ENCODE measurements around the gene RAVER2. TPM values are rescaled to one million over a fixed set of nuclear protein-coding genes. Genes with fewer than 3 reads are reported as not detected.

Gene RAVER2
- total RNA-seq, 1 experiment from 2014 or later = 13.3 TPM

DNA sequence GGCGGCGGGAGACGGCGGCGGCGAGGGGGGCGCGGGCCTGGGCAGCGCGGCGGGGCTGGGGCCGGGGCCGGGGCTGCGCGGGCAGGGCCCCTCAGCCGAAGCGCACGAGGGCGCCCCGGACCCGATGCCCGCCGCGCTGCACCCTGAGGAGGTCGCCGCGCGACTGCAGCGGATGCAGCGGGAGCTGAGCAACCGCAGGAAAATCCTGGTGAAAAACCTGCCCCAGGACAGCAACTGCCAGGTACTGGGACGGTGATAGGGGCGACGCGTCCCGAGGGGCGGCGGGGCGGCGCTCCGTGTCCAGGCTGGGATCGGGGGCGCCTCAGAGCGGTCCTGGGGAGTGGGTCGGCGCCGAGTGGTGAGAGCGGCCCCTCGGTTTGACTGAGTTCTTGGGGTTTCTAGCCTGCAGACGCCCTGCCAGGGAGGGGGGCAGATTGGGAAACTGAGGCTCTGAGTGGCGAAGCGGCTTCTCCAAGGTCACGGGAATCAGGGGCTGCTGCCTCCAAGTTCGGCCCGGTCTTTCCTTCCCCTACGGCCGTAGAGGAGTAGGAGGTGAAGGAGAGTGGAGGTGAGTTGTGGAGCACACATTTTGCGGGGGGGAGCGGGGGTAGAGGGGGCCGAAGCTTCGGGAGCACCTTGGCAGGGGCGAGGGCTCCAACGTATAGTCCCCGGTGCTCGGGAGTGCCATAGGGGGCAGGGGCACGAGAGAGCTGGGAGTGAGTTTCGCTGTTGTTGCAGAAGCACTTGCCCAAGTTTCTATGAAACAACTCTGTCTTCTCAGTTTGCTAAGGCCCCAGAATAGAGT, 508 bp downstream of the RAVER2 start:
- Histone ChIP-seq H2BK15ac (ENCODE audit: low read depth, low read length) (no peak overlapping the region), H2BK20ac (ENCODE audit: low read depth, low read length, poor library complexity, severe bottlenecking) (no peak overlapping the region), H4K20me1 (ENCODE audit: control insufficient read depth, insufficient read depth, insufficient read length) (no peaks in the 10 kb centered on the region), H3K79me1 (ENCODE audit: insufficient read depth, low read depth, low read length, poor library complexity, severe bottlenecking) (no peaks in the 10 kb centered on the region), H4K5ac (ENCODE audit: insufficient read length, low read depth, low read length) (peak overlapping the region; percentile 68), H3K4ac (ENCODE audit: low read depth, low read length) (no peak overlapping the region), H2BK5ac (ENCODE audit: insufficient read length, low read length) (no peak overlapping the region), H2BK12ac (ENCODE audit: insufficient read length, low read depth, low read length) (no peak overlapping the region), H2AK5ac (ENCODE audit: insufficient read length, low read length) (no peak overlapping the region), H3K56ac (ENCODE audit: insufficient read length, low read depth, low read length) (no peak overlapping the region), H3K4me1 (ENCODE audit: insufficient read depth, low read length) (peaks cover 2% of the 10 kb centered on the region; the same call in 1 of the 2 replicates), H2AFZ (ENCODE audit: low read length) (no peak overlapping the region), H3K27ac (ENCODE audit: insufficient read length, low read depth, low read length) (no peak overlapping the region), H3K18ac (ENCODE audit: insufficient read length, low read depth, low read length) (peak overlapping the region; percentile 88), H3K23ac (ENCODE audit: insufficient read length, low read depth, low read length) (no peak overlapping the region), H3K79me2 (ENCODE audit: insufficient read depth, low read length) (no peaks in the 10 kb centered on the region; the same call in 1 of the 2 replicates), H3K9ac (ENCODE audit: extremely low read depth, insufficient read length, low read length) (peak overlapping the region; percentile 66), H3T11ph (ENCODE audit: low read length) (no peak overlapping the region), H2BK120ac (ENCODE audit: low read depth, low read length, poor library complexity, severe bottlenecking) (peak overlapping the region; percentile 69), H3K4me2 (ENCODE audit: insufficient read depth, insufficient read length, low read length) (peak overlapping the region; percentile 60), H3K14ac (ENCODE audit: insufficient read depth, low read length) (peak overlapping the region; percentile 82), H3K9me3 (ENCODE audit: control insufficient read depth, low read depth, low read length) (no peaks in the 10 kb centered on the region), H4K8ac (replicated peaks; ENCODE audit: insufficient read length, low read depth, low read length) (no peak overlapping the region), H3K27me3 (ENCODE audit: insufficient read depth, low read length) (no peaks in the 10 kb centered on the region), H4K91ac (ENCODE audit: insufficient read length, low read depth, low read length) (no peak overlapping the region), H3K23me2 (ENCODE audit: insufficient read length, low read depth, low read length, poor library complexity, severe bottlenecking) (peaks cover 7% of the 10 kb centered on the region)
- TF ChIP-seq, protein P1, sequence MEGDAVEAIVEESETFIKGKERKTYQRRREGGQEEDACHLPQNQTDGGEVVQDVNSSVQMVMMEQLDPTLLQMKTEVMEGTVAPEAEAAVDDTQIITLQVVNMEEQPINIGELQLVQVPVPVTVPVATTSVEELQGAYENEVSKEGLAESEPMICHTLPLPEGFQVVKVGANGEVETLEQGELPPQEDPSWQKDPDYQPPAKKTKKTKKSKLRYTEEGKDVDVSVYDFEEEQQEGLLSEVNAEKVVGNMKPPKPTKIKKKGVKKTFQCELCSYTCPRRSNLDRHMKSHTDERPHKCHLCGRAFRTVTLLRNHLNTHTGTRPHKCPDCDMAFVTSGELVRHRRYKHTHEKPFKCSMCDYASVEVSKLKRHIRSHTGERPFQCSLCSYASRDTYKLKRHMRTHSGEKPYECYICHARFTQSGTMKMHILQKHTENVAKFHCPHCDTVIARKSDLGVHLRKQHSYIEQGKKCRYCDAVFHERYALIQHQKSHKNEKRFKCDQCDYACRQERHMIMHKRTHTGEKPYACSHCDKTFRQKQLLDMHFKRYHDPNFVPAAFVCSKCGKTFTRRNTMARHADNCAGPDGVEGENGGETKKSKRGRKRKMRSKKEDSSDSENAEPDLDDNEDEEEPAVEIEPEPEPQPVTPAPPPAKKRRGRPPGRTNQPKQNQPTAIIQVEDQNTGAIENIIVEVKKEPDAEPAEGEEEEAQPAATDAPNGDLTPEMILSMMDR (conservative IDR thresholded peaks at IDR 0.05) = no peak
- peak overlapping the region; percentile 84 to 91 for H3K4me3 Mint-ChIP-seq
- no peaks in the 10 kb centered on the region for H3K36me3 Mint-ChIP-seq (ENCODE audit: insufficient read depth in 1 of 3, low read depth in 3 of 3)
- peaks cover 15 to 22% of the 10 kb centered on the region in 2 experiments for H3K4me1 Mint-ChIP-seq
- H3K27me3 Mint-ChIP-seq (ENCODE audit: low read depth) = peaks cover 21% of the 10 kb centered on the region
- peak; percentile 43 for DNase-seq
- H3K9me3 Mint-ChIP-seq = no peaks in the 10 kb centered on the region
- WGBS (ENCODE audit: extremely low coverage, insufficient read length, low lambda C conversion rate) = no CpG with 5 or more reads among the region's 67 CpGs
- H3K27ac Mint-ChIP-seq = peak overlapping the region in 1 of 3 experiments; percentile 92; a peak in 2 of 7 replicates

All from H9 (cell line).